ENCODE measurements around the gene TMEM170B. TPM values are rescaled to one million over a fixed set of nuclear protein-coding genes. Genes with fewer than 3 reads are reported as not detected.
"Not testable (repeated sequence)": the region's sequence is repeated elsewhere in the genome, so short reads cannot be mapped to it uniquely, and the experiment has no call there.

TMEM170B gene
- total and polyA plus RNA-seq, 9 donors, result 2.1 to 5.9 (median 5.3) TPM

DNA sequence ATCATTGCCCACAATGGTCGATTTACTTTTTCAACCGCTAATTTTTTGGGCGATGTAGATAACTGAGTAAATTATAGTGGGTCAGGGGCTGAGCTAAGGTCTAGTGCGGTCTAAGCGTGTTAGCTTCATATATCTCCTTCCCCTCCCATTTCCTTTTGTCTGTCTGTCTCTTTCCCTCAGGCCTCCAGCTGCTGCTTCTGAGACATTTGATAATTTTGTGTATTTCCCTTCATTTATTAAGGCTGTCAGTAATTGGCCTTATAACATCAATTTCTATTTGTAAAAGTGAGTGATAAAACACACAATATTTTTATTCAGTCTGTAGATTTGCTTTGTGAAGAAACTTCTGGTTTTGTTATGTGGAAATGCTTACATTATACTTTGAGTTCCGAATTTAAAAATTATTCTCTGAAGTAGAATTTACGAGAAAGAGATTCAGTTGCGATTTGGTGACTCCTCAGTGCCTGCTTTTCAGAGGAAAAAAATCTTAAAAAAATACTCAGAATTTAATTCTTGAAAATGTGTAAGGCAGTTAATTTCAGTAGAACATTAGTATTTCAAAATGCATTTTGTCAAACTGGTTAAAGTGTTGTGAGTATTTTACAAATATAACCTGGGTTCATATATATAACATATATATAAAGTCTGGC lies 1.4 kb downstream of the TMEM170B start:
- no peak for DNase-seq
- intact Hi-C loops (cut with DNase I), result no loop called here
- Histone ChIP-seq H3K4me3 (peak overlapping the region; percentile 85), H3K27ac (no peak overlapping the region), H3K27me3 (no peaks in the 10 kb centered on the region), H3K36me3 (no peaks in the 10 kb centered on the region), H3K4me1 (ENCODE audit: insufficient read depth) (peaks cover 2% of the 10 kb centered on the region), H3K9me3 (no peaks in the 10 kb centered on the region)
- TF ChIP-seq, protein P1, sequence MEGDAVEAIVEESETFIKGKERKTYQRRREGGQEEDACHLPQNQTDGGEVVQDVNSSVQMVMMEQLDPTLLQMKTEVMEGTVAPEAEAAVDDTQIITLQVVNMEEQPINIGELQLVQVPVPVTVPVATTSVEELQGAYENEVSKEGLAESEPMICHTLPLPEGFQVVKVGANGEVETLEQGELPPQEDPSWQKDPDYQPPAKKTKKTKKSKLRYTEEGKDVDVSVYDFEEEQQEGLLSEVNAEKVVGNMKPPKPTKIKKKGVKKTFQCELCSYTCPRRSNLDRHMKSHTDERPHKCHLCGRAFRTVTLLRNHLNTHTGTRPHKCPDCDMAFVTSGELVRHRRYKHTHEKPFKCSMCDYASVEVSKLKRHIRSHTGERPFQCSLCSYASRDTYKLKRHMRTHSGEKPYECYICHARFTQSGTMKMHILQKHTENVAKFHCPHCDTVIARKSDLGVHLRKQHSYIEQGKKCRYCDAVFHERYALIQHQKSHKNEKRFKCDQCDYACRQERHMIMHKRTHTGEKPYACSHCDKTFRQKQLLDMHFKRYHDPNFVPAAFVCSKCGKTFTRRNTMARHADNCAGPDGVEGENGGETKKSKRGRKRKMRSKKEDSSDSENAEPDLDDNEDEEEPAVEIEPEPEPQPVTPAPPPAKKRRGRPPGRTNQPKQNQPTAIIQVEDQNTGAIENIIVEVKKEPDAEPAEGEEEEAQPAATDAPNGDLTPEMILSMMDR (IDR thresholded peaks at IDR 0.05), result no peak
- TF ChIP-seq POLR2A (IDR thresholded peaks at IDR 0.05) (no peak), EP300 (IDR thresholded peaks at IDR 0.05) (no peak)
- 35 to 38% (median 36%) methylated on average over 8 of the region's 8 CpGs for WGBS, 3 donors

GRCh38 chr6:11542863-11543262 lies 5.3 kb downstream of the TMEM170B start:
- Histone ChIP-seq H3K36me3 (no peaks in the 10 kb centered on the region), H3K9me3 (no peaks in the 10 kb centered on the region), H3K4me3 (no peak overlapping the region), H3K27ac (no peak overlapping the region), H3K27me3 (no peaks in the 10 kb centered on the region), H3K4me1 (ENCODE audit: insufficient read depth) (no peaks in the 10 kb centered on the region)
- intact Hi-C loops (cut with DNase I), result no loop called here
- TF ChIP-seq, protein P1 (IDR thresholded peaks at IDR 0.05), result no peak
- TF ChIP-seq EP300 (IDR thresholded peaks at IDR 0.05) (no peak), POLR2A (IDR thresholded peaks at IDR 0.05) (no peak)
- 90 to 93% (median 93%) methylated on average over 3 of the region's 3 CpGs for WGBS, 3 donors
- DNase-seq, result no peak

- Histone ChIP-seq H3K4me1 (ENCODE audit: insufficient read depth) (no peaks in the 10 kb centered on the region), H3K9me3 (no peaks in the 10 kb centered on the region), H3K27ac (no peak overlapping the region), H3K36me3 (no peaks in the 10 kb centered on the region), H3K27me3 (no peaks in the 10 kb centered on the region), H3K4me3 (no peak overlapping the region)
- DNase-seq, result no peak
- 78 to 83% (median 80%) methylated on average over 4 of the region's 4 CpGs for WGBS, 3 donors
- intact Hi-C loops (cut with DNase I), result no loop called here
- no peak for TF ChIP-seq EP300 (IDR thresholded peaks at IDR 0.05)
- TF ChIP-seq, protein P1 (IDR thresholded peaks at IDR 0.05), result no peak
- no peak for TF ChIP-seq POLR2A (IDR thresholded peaks at IDR 0.05)
These were observed 6.5 kb downstream of the TMEM170B start for GRCh38 chr6:11543919-11544518.

DNA sequence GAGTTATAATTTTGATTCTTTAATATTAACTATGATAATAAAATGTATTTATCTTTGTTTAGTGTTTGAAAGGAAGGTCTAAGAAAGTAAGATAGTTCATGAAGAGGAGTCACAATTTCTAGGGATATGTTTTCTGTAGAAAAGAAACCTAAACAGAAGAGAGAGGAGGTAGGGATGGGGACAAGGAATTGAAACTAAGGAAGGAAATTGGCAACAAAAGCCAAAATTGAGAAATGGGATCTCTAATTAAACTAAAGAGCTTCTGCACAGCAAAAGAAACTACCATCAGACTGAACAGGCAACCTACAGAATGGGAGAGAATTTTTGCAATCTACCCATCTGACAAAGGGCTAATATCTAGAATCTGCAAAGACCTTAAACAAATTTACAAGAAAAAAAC lies 10.3 kb downstream of the TMEM170B start:
- H3K9me3 ChIP-seq; intact Hi-C loops (cut with DNase I); H3K4me1 ChIP-seq (ENCODE audit: insufficient read depth); H3K36me3 ChIP-seq; H3K27me3 ChIP-seq; H3K27ac ChIP-seq; DNase-seq; H3K4me3 ChIP-seq: not testable (repeated sequence)

- H3K27me3 ChIP-seq; H3K36me3 ChIP-seq; H3K9me3 ChIP-seq; H3K4me3 ChIP-seq; H3K27ac ChIP-seq; DNase-seq; intact Hi-C loops (cut with DNase I); H3K4me1 ChIP-seq (ENCODE audit: insufficient read depth): not testable (repeated sequence)
- WGBS, 3 donors, result 94 to 97% (median 96%) methylated on average over 4 of the region's 4 CpGs
These were observed 11.0 kb downstream of the TMEM170B start for GRCh38 chr6:11548578-11548977.
